ENCODE data around the gene IRGC.

The IRGC gene

DNA sequence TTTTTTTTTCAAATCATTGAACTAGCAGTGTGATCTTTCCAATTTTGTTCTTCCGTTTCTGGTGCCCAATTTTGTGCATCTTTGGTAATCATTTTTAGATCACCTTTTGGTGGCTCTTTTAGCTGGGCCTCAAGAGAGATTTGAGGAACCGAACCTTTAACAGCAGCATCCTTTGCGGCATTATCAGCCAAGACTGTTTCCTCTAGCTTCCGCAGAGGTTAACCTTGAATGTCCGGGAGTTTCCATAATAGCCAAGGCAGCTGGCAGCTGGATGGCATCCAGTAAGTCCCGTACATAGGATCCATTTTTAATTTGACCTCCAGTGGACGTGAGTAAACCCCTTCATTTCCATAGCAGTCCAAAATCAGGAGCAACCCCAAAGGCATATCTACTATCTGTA lies 9.6 kb downstream of the IRGC start:
- no peak for DNase-seq

DNA sequence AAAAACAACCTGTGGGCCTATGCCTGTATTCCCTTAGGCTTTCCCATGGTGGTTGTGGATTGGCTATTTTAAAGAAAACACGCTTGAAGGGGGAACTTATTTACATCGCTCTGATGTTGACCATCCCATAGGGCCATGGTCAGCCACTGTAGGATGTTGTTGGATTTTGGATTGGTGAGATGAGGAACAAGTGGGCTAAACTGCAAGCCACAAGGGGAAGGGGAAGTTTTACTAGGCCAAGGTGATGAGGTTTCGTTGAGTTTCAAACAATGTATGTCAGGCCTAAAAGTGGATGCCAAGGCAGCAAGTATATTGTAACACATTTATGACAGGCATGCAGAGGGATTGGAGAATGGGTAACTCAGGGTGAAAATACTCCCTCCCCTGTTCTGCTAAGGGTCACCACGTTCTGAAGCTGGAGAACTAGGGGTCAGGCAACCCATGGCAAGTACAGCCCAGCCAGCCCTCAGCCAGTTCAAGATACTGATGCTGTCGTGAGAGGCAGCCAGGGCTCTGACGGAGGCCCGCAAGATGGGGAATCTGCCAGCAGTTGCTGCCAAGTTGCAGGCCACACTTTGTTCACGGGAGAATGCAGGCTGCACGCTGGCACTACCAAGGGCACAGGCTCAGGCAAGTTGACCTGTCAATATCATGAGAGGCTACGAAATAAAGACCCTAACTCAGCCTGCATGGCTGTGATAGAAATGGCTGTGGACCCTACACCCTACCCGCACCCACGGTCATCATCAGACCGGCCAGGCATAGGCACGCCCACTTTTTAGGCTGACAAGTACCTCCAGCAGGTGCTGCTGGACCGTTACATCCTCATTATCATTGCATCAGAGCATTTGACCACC lies 11.1 kb downstream of the IRGC start:
- DNase-seq: no peak

DNA sequence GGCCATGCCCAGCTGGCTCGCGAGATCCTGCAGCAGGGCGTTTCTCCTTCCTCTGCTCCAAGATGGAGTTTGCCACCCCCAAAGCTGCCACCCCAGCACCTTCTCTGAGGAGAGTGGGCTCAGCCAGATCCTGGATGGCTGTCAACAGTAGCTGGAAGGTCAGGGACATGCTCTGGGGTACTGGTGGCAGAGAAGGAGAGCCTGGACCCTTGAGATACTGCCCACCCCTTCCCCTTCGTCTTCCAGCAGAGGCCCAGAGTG lies 11.6 kb downstream of the IRGC start:
- DNase-seq: no peak

DNA sequence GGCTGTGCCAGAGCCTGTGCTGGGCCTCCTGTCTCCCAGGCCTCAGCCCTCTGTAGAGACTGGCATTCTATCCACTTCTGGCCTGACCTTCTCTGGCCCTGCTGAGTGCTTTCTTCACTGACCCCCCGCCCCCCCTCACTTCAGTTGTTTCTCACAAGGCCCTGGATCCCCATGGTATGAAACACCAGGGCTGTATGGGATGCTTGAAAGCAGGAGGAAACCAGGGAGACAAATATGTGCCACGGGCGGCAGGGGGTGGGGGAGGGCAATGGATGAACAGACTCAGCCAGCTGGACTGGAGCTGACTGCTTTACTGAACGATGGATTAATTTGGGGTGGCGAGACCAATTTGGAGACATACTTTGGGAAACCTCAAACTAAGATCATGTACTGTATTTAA lies 14.0 kb downstream of the IRGC start:
- DNase-seq: no peak

DNA sequence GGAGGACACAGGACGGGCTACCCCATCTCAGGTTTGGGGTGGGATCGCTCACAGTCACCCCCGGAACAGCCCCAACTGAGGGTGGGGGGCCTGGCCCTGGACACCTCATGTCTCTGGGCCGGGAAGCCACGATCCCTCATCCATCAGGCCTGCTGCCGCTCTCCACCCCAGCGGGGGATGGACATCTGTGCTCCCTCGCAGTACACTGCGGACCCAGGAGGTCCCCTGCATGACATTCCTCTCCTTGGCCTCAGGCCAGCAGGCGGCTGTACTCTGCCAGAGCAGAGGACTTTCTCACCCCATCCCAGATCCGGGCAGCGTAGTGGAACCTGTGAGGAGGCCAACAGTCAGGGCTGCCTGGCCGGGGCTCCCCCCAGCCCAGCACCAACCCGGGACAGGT lies 15.5 kb downstream of the IRGC start:
- DNase-seq: no peak

DNA sequence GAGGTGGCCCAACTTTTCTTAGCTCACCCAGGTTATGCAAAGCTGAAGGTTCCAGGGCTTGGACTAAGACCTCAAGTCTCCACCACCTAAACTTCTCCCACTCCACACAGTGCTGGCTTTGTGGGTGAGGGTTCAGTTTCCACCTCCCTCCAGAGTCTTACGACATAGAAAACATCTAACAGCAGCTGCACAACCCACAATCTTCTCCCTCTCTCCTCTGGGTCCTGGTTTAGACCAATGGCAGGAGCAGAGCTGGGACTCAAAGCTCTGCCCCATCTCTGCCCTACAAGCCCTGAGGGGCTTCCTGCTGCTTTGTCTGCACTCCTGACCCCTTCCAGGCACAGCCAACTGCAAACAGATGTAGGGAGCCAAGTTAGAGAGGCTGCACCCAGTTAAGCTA lies 16.0 kb downstream of the IRGC start:
- no peak for DNase-seq

DNA sequence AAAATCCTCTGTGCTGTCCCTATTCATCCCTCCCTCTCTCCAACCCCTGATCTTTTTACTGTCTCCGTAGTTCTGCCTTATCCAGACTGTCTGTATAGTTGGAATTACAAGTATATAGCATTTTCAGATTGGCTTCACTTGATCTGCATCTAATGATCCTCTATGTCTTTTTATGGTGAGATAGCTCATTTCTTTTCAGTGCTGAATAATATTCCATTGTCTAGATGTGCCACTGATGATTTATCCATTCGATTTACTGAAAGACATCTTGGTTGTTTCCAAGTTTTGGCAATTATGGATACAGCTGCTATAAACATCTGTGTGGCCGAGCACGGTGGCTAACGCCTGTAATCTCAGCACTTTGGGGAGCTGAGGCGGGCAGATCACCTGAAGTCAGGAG lies 19.1 kb downstream of the IRGC start:
- no peak for DNase-seq

DNA sequence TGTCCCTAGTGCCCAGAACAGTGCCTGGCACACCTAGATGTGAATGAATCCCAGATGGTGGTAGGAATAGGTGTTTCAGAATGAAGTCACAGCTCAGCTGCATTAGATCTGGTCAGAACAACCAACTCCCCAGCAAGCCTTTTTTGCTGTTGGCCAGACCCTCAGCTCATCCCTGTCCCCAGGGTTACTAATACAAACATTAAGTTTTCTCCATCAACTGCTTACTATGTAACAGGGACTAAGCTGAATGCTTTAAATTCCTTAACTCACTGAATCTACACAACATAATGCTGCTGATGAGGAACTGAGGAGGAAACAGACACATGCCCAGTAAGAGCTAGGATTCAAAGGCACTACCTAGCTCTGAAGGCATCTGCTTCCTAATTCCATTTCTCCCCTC lies 20.1 kb downstream of the IRGC start:
- DNase-seq: no peak

DNA sequence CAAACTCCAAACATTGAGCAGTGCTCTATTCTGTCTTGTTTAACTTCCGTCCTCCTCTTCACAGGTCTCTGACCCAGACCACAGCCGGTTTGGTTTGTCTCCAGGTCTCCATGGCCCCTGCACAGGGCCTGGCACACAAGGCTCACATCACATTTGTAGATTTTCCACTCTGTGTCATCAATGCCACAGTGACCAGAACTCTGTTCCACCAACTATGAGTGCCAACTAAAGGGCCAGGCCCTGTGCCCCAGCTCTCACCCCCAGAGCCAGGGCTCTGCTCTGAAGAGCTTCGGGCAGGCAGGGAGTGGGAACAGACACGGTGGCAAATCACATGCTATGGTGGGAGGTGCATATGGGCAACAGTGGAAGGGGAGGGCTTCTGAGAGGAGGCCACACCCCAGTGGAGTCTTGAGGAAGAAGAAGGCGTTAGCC lies 22.9 kb downstream of the IRGC start:
- peak; percentile 81 for DNase-seq

DNA sequence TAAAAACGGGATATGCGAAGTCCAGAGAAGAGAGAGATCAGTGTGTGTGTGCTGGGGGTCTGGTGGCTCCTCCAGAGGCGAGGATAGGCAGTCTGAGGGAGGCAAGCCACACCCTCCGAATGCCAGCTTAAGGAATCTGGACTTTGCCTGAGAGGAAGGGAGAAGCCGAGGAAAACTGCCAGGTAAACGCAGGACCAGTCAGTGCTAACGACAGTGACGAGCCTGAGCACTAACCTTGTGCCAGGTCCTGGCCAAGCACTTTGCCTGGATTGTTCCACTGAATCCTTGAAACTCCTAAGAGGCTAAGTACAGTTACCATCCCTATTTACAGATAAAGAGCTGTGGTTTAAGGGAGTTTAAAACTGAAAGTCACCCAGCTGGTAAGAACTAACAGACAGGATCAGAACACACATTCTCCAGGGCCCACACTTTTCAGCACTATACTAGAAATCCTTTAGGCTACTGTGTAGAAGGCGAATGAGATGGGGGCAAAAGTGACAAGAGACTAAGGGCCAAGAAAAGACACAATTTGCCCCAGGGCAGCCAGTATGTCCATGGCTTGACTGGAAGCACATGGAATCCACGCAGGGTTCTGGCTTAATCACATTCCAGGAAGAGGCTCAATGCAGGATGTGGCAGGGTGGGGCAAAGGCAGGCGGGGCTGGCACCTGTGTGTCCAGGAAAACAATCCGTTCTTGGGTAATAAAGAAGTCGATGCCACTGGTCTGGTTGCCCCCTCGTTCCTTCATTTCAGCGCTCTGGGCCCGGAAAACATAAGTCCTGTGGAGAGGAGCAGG lies 23.8 kb downstream of the IRGC start:
- DNase-seq: no peak

DNA sequence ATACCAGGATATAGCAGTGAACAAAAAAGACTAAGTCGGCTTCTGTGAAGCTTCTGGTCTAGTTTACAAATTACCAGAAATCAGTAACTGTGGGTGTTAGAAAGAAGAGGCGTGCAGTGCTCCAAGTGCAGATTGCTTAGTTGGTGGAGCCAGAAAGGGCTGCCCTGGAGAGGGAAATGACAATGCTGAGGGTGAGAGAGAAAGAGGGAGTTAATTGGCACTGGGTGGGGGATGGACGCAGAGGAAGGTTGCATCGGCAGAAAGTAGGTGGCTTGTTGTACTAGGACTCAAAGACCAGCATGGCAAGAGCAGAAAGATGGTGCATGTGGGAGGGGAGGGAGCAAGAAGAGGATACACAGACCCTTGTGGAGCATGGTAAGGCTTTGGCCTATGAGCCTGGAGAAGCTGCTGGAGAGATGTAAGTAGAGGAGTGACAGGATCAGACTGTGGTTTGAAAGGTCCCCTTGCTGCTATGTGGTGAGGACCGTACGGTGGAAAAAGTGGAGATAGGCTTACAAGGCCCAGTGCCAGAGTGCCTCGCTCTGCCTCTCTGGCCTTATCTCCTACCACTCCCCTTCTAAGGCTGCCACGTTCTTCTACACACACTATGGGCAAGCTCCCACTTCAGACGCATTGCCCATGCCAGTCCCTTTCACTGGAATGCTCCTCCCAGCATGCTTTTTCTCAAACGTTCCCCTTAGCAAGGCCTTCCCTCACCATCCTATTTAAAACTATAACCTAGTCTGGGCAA lies 25.4 kb downstream of the IRGC start:
- DNase-seq: peak; percentile 89

DNA sequence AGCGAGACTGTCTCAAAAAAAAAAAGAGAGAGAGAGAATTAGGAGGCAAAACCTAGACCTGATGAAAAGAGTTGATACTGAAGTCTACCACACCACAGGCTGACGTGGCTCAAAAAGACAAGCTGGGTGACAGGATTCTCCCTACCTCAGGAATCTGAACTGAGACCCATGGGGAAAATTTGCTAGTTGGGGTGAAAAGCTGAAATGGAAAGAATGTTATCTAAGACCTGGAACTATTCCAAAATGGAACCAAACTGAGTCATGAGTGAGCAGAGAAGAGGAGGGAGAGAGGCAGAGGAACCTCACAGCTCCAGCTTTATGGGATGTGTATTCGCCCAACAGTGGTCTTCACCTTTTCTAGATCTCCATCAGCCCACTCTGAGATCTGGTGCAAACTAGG lies 27.2 kb downstream of the IRGC start:
- DNase-seq: peak; percentile 48

DNA sequence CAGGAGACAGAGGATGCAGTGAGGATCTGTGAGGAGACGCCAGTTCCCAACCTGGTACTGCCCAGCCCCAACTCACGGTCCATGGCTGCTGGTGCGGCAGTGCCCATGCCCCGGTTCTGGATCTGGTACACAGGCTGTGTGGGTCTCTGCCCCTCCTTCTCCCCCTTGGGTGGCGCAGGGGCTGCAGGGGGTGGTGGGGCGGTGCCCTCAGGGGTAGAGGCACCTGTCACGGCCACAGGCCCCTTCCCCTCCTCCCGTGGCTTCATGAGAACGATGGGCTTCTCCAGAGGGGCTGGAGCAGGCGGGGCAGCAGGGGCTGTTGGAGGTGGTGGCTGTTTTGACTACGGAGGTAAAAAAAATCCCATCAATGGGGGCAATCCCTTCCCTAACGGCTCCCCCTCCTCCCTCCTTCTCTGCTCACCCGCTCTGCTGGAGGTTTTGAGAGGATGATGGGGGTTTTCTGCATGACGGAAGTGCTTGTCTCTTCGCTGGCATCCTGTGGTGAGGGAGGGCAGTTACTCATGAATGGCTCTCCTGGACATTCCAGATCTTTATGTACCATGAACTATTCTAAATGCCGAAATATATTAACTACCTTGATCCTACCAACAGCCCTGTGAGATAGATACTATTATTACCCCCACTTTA lies 31.8 kb downstream of the IRGC start:
- no peak for DNase-seq

DNA sequence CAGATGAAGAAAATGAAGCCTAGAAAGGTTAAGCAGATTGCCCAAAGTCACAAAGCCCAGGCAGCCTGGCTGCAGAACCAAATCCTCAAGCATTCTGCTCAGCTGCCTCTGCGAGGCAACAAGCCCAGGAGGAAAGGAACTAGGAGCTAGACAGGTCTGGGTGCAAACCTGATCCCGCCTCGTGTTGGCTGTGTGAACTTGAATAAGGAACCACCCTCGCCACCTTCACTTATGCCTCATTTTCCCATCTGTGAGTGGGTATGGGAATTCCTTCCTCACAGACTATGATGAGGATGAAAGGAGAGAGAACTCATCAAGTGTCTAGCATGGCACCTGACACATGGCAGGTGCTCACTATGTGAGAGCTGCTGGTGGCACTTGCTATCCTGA lies 32.3 kb downstream of the IRGC start:
- DNase-seq: no peak

DNA sequence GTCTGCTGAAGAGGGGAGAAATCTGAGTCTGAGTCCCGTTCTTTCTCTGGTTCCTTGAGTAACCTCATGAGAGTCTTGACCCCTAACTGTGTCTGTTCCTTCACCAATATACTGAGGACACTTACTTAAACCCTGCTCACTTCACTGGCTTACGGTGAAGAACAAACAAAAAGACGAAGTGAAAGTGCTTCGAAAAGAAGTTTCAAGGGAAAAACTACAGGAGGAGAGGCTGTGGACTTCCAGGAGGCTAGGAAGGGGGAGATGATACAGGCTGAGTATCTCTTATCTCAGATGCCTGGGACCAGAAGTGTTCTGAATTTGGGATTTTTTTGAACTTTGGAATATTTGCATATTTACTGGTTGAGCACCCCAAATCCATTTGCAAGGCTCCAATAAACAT lies 32.8 kb downstream of the IRGC start:
- no peak for DNase-seq

DNA sequence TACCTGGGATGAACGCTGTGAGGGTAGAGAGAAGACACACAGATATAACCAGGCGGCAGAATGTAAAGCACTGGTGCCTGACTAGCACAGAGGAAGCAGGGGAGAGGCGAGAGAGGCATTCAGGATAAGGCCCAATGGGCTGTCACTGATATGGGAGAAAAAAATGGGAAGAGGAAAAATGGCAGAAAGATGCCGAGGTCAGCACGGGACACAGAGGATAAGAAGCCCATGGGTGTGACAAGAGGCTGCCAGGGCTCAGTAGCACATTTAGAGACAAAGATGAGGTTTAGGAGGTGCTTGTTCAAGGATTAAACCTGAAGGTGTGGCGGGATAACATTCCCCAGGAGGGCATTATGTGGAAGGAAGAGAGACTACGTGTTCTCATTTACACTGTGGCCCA lies 33.3 kb downstream of the IRGC start:
- no peak for DNase-seq

DNA sequence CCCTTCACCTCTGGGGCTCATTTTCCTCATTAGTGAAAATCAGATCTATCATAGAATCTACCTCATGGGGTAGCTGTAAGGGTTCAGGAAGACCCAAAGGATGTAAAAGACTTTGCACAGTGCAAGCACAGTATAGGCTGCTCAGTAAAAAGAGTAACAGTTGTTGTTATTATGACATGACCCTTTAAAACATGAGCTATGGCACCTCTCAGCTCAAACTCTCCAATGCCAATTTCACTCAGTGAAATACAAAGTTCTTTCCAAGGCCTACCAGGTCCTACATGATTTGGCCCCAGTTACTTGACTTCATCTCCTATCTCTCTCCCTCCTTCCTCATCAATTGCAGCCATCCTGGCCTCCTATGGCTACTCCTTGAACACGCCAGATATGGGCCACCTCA lies 34.0 kb downstream of the IRGC start:
- DNase-seq: no peak

DNA sequence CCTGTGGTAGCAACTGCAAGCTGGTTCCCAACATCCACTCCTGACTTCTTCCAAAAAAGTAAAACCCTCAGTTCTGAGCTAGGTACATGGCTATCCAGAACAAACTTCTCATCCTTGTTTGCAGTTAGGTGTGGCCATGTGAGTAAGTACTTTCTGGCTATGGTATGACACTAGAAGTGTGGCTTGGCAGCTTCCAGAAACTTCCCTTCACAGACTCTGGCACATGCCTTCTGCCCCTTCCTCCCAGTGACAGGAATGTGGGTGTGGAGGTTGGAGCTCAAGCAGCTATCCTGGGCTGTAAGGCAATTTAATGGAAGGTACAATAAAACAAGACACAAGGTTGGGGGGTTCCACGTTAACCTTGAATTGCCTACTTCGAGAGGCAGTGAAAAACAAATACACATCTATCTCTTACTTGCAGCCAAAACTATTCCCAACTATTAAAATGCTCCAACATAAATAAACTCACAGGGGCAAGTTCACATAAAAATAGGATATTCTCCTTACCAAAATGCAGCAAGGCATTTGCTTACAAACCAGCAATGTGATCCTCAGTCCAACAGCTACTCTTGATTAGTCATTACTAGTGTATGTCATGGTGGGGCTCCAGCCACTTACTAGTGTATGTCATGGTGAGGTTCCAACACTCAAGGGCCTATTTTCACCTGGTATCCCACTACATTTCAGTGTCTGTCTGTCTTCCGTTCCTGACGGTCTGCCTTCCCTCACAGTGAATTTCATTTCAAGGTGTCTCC lies 35.8 kb downstream of the IRGC start:
- no peak for DNase-seq

DNA sequence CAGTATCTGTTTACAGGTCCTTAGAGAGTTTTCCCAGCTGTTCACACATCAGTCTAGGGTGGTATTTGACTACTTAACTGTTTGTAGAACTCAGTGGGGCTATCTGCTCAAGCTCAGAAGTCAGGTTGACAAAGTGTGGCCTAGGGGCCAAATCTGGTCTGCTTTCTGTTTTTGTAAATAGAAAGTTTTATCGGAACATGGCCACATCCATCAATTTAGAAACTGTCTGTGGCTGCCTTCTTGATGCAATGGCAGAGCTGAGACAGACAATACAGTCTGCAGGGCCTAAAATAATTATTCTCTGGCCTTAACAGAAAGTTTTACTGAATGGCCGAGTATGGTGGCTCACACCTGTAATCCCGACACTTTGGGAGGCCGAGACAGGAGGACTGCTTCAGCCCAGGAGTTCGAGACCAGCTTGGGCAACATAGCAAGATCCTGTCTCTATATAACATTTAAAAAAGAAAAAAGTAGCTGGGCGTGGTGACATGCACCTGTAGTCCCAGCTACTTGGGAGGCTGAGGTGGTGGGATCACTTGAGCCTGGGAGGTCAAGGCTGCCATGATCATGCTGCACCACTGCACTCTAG lies 36.5 kb downstream of the IRGC start:
- no peak for DNase-seq

DNA sequence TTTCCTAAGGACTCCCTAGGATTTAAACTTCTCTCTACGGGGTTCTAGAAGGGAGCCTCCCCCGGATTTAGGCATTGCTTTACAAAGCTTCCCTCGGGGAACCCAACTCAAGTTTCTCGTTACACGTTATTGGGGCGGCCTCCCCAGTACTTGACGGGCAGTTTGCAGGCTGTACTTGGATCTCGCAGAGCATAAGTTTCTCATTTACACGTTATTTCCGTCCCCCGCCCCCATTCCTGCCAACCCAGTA lies 38.3 kb downstream of the IRGC start:
- no peak for DNase-seq

DNA sequence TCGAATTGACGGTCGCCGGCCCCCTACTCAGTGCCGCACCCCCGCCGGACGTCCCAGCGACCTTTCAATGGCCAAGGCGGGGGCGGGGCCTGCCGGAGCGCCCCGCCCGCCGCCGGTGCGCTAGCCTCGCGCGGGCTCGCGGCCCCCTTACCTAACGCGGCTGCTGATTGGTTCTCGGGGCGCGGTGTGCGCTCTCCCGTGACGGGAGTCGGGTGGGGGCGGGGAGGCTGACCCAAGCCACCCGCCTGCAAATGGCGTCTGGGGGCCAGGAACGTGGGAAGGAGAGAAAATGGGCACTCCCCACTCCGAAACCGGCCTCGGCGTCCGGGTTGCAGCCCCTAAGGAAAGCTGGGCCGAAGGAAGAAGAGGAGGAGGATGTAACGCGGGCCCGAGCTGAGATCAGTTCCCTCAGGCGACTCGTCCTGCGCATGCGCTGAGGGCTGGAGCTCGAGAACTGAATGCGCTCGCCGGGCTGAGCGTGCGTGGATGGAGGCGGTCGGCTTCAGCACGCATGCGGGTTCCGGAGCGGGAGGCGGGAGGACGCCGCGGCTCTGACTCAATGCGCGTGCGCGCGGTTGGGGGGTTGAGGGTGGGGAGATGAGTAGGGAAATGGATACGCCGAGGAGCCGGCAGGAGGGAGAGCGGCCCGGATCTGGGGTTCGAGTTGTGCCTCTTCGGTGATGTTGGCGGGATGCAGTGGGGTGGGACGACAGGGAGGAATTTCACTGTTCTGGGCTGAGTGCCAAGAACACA lies 38.8 kb downstream of the IRGC start, which contains the start of gene SMG9:
SMG9 (minus strand) TSS at position 460 of the 753 bp plus-strand sequence. CDS start 4,221 bp downstream, outside the sequence.
- DNase-seq: peak; percentile 97

Data from hematopoietic multipotent progenitor cell treated with erythropoietin and hydrocortisone succinate and interleukin-3 and kit ligand, for 8 days (in vitro differentiated cells).